ENCODE results near the gene SERPINA1.

- TF ChIP-seq POLR2AphosphoS5 (IDR thresholded peaks at IDR 0.05) (no peak), POLR2A (IDR thresholded peaks at IDR 0.05) (no peak)
Observed at GRCh38 chr14:94396628-94397225, 8.3 kb upstream of the SERPINA1 start.
